ENCODE results near the gene PLEKHM2. TPM values are rescaled to one million over a fixed set of nuclear protein-coding genes. Genes with fewer than 3 reads are reported as not detected.

PLEKHM2 gene, protein sequence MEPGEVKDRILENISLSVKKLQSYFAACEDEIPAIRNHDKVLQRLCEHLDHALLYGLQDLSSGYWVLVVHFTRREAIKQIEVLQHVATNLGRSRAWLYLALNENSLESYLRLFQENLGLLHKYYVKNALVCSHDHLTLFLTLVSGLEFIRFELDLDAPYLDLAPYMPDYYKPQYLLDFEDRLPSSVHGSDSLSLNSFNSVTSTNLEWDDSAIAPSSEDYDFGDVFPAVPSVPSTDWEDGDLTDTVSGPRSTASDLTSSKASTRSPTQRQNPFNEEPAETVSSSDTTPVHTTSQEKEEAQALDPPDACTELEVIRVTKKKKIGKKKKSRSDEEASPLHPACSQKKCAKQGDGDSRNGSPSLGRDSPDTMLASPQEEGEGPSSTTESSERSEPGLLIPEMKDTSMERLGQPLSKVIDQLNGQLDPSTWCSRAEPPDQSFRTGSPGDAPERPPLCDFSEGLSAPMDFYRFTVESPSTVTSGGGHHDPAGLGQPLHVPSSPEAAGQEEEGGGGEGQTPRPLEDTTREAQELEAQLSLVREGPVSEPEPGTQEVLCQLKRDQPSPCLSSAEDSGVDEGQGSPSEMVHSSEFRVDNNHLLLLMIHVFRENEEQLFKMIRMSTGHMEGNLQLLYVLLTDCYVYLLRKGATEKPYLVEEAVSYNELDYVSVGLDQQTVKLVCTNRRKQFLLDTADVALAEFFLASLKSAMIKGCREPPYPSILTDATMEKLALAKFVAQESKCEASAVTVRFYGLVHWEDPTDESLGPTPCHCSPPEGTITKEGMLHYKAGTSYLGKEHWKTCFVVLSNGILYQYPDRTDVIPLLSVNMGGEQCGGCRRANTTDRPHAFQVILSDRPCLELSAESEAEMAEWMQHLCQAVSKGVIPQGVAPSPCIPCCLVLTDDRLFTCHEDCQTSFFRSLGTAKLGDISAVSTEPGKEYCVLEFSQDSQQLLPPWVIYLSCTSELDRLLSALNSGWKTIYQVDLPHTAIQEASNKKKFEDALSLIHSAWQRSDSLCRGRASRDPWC
- total RNA-seq, result 10 to 100 TPM; 34.6 to 57.9 (median 42.4) TPM

GRCh38 chr1:15684042-15684461 is at the start of gene PLEKHM2:
Gene PLEKHM2, plus strand, starts transcription at chr1:15684320. Its CDS starts 239 bp downstream, at chr1:15684559.
- intact Hi-C loops (cut with DNase I), result loop anchor here (5.0 kb wide), 1 partner anchor 67 kb away; the partner anchor contains the start of gene DDI2
- no peak for DNase-seq
- H3K36me3 ChIP-seq, result peaks cover 0 to 4% (median 0%) of the 10 kb centered on the region in 3 donors

DNA sequence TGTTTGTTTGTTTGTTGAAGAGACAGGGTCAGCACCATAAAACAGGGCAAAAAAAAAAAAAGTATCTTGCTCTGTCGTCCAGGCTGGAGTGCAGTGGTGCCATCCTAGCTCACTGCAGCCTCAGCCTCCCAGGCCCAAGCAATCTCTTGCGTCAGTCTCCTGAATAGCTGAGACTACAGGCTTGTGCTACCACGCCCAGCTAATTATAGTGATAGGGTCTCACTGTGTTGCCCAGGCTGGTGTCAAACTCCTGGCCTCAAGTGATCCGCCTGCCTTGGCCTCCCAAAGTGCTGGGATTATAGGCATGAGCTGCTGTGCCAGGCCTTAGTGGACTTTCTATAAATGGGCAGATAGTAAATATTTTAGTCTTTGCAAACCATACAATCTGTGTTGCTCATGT is 47.7 kb upstream of the PLEKHM2 start:
- intact Hi-C loops (cut with DNase I), result no loop called here
- WGBS, 2 donors, result 96% methylated on average over 4 of the region's 4 CpGs; no CpG with 5 or more reads in 1 of the 2 donors
- Histone ChIP-seq H3K9me3 (no peaks in the 10 kb centered on the region), H3K36me3 (peaks cover 18 to 100% (median 46%) of the 10 kb centered on the region in 3 donors), H3K27me3 (no peaks in the 10 kb centered on the region), H3K27ac (no peak overlapping the region), H3K4me1 (no peaks in the 10 kb centered on the region), H3K4me3 (no peak overlapping the region)
- no peak for TF ChIP-seq POLR2A (IDR thresholded peaks at IDR 0.05)
- TF ChIP-seq CTCF (IDR thresholded peaks at IDR 0.05), result no peak
- DNase-seq, result no peak

More at GRCh38 chr1:15684042-15684461, at the start of gene PLEKHM2:
- H3K4me3 ChIP-seq, result peak within 1 kb of the TSS; percentile 66 to 94 (median 90)
- no peaks in the 10 kb centered on the region for H3K9me3 ChIP-seq
- H3K4me1 ChIP-seq, result peaks cover 21 to 76% (median 26%) of the 10 kb centered on the region in 3 donors
- TF ChIP-seq CTCF (IDR thresholded peaks at IDR 0.05) (no peak), POLR2A (IDR thresholded peaks at IDR 0.05) (peak in 2 of 4 donors; percentile 45 to 69)
- WGBS, 2 donors, result no CpG with 5 or more reads among the region's 52 CpGs
- H3K27me3 ChIP-seq, result no peaks in the 10 kb centered on the region
- H3K27ac ChIP-seq, result peak within 1 kb of the TSS; percentile 93 to 100 (median 98)

DNA sequence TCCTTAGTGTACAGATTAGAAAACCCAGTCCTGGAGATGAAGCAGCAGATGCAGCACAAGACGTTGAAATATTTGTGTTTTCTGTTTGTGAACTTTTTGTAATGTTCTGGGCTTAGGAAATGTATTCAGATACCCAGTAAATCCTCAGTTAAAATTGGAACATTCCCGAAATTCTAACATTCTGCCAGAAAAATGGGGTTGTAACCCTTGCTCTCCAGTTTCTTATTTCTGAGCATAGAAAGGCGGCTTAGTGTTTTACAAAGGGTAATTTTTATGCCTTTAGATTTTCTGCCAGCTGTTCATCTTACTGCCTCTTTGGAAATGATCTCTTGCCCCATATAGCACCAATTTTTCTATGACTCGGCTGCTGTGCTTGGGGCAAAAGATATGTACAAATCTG is 46.3 kb upstream of the PLEKHM2 start:
- DNase-seq, result no peak
- H3K9me3 ChIP-seq, result no peaks in the 10 kb centered on the region
- intact Hi-C loops (cut with DNase I), result no loop called here
- no peak overlapping the region for H3K4me3 ChIP-seq
- H3K27me3 ChIP-seq, result no peaks in the 10 kb centered on the region
- peaks cover 18 to 100% (median 42%) of the 10 kb centered on the region in 3 donors for H3K36me3 ChIP-seq
- no peak for TF ChIP-seq POLR2A (IDR thresholded peaks at IDR 0.05)
- no peak for TF ChIP-seq CTCF (IDR thresholded peaks at IDR 0.05)
- WGBS, 2 donors, result 66 to 80% methylated on average over 4 of the region's 4 CpGs
- H3K4me1 ChIP-seq, result no peaks in the 10 kb centered on the region
- H3K27ac ChIP-seq, result no peak overlapping the region

- Histone ChIP-seq H3K27me3 (no peaks in the 10 kb centered on the region), H3K9me3 (no peaks in the 10 kb centered on the region), H3K4me3 (no peak overlapping the region), H3K36me3 (peaks cover 18 to 100% (median 39%) of the 10 kb centered on the region in 3 donors), H3K4me1 (no peaks in the 10 kb centered on the region), H3K27ac (no peak overlapping the region)
- intact Hi-C loops (cut with DNase I), result no loop called here
- no peak for DNase-seq
- TF ChIP-seq CTCF (IDR thresholded peaks at IDR 0.05), result no peak
- TF ChIP-seq POLR2A (IDR thresholded peaks at IDR 0.05), result no peak
These were observed 44.9 kb upstream of the PLEKHM2 start for GRCh38 chr1:15639262-15639661.
